GM21367 (cell line): Measurements from ENCODE around the gene KIAA0319L.

Experiments used
- ATAC-seq: cut with Tn5 transposase; IDR thresholded peaks from one replicate; pipeline ENCODE4 v1.9.1; 2021; ENCODE audit not compliant: unreplicated experiment

The KIAA0319L gene

DNA sequence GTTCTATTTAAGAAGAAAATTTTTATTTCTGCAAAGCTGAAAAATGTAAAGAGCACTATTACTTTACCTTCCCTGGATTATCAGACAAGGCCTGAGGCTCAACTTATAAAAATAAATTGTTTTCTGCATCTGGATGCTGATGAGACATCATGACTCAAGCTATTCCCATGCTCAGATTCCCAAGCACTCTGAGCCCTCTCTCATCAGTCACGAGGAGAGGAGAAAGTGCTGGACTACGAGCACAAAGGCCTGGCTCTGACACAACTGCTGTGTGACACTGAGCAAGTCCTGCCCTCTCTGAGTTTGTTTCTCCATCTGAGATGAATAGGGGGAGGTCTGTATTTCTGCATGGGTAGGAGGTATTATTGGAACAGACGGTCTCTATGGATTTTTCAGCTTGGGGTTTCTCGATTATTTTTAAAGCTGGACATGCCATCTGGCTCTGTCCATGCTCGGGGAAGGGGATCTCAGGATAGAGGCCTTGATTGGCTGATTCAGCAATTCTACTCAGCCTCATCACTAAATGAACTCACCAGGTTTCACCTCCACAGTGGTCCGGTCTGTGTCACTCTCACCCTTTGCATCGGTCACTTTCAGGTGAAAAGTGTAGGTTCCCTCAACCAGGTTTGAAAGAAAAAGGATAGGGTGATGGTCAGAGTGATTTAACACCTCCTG, 107.7 kb downstream of the KIAA0319L start:
- ATAC-seq, result no peak

GRCh38 chr1:35448344-35448801, 108.8 kb downstream of the KIAA0319L start:
- no peak for ATAC-seq

- no peak for ATAC-seq
Observed at GRCh38 chr1:35447278-35447677, 109.9 kb downstream of the KIAA0319L start.

GRCh38 chr1:35444519-35444774, 112.8 kb downstream of the KIAA0319L start:
- ATAC-seq, result no peak

DNA sequence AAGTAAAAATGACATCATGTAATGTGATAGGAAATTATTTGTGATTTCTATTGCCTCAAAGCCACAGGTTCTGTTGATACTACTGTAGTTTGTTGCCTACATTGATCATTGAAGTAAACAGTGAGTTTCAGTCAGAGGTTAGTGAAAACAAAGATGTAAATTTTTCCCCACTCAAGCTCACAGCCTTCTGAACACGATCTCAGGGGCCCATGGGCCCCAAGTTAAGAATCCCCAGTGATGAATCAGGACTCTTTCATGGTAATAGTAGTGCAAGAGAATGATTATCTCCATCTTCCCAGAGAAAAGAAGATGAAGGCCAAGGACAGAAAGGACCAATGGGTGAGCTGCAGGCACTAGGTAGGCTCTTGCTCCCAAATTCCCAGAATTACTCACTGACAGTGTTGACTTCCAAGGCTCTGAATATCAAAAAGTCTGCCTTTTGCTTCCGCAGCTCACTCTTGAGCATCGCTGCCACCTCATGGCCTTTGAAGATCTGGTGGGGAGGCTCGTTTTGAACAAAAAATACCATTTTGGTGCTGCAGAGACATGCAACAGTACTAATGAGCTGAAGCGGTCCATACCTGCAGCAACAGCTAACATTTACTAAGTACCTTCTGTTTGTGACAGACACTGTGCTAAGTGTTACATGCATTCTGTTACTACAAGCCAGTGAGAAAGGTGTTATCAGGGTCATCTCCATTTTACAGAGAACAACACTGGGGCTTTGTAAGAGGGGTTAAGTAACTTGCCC, 113.3 kb downstream of the KIAA0319L start:
- ATAC-seq, result no peak

DNA sequence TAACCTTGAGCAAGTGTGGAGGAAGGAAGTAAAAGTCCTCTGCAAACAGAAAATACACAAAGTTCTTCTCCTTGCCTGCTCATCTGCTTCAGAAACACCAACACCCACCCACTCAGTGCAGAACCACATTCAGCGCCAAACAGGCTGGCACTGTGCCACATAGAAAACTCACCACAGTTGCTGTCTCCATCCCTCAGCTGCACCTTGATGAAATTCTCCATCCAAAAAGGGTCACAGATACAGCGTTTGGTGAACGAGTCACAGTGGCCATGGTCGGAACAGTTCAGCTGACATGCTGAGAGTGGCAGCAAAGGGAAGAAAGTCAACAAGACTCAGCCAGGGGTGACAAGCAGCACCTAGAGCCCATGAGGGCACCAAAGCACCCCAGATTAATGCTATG, 114.5 kb downstream of the KIAA0319L start:
- no peak for ATAC-seq

DNA sequence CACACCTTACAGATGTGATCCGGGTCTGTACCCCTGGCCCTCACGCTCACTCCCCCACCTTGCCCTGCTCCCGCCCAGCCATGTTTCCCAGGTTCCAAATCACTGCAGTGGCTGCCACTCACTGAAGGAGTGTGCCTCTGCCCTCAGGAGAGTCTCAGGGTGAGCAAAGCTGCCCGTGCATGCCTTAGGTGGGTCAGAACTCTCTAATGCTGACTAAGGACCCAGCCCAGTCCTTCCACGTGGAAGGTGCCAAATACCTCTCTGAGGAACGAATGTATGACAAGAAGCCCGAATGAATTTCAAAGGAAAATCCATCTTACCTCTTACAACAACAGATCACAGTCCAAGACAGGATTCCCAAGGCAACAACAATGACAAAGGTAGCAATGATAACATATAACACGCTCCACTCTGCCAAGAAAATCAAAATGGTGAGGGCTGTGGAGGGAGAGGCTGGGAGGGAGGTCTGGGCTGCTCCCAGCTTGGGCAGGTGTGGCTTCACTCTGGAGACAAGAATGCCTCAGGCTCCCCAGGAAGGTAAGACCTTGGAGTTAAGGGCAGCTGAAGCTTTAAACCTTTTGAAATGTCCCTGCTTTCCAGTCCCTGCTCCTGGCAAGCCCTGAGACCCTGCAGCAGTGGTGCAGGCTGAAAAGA, 115.2 kb downstream of the KIAA0319L start:
- no peak for ATAC-seq

DNA sequence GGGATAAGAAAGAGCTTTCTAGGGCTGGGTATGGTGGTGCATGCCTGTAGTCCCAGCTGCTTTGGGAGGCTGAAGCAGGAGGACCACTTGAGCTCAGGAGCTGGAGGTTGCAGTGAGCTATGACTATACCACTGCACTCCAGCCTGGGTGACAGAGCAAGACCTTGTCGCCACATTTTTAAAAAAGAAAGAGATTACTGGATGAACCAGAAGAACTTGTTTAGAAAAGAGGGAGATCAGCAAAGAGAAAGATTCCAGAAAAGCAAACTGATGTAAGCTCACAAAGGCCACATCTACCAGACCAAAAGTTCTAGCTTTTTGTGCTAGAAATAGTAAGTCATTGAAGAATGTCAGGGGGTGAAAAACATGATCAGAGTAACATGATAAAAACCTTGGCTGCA, 117.6 kb downstream of the KIAA0319L start:
- no peak for ATAC-seq

GRCh38 chr1:35437200-35437599, 120.0 kb downstream of the KIAA0319L start:
- ATAC-seq, result no peak

GRCh38 chr1:35436078-35436477, 121.1 kb downstream of the KIAA0319L start:
- ATAC-seq, result no peak

DNA sequence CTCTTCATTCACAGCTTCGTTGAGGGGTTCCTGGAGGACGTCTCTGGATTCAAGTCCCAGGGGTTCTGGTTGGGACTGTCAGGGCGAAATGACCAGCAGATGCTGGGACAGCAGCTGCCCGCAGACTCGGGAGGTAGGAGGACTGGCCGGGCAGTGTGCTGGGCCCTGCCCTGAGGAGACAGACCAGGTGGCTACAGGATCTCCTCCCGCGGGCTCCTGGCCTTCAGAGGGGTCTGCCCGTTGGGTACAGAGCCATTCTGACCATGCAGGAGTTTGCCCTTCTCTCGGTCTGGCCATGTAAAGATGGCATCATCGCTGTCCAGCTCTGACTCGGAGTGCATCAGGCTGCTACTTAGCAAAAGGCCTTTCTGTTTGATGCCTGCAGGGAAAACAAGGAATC, 122.5 kb downstream of the KIAA0319L start:
- no peak for ATAC-seq

- no peak for ATAC-seq
Observed at GRCh38 chr1:35433714-35434113, 123.5 kb downstream of the KIAA0319L start.

DNA sequence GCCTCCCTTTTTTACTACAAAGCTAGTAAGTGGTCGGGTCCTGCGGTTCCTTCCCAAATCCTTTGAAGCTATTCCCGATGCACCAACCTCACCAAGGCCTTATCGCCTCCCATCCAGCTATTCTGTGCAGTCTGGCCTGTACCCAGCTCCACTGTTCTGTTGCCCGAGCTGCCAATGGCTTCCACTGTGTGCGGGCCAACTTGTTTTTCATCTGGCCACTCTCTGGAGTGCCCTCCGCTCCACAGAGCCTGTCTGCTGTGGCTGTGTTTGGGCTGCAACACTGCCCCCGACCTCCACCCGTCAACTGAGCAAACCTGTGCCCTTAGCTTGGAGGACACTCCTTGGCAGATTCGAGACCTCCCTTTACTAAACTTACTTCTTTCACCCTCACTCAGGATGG, 125.0 kb downstream of the KIAA0319L start:
- no peak for ATAC-seq

GRCh38 chr1:35431173-35431599, 126.0 kb downstream of the KIAA0319L start:
- ATAC-seq, result no peak

DNA sequence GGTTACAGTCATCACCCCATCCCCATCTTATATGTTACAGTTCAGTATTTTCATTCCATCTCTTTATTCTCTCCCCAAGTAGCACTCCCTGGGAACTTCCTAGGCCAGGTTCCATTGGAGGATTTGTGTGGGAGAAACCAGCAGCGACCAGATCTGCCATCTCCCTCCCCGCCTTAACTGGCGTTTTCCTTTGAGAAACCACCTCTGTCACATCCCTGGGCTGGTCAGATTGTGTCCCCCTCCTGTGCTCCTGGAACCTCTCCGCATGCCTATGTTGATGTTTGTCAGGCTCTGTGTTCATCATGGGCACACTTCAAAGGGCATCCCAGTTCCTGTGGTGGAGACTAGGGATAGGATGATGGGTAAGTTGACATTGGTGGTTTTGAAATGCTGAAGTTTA, 126.4 kb downstream of the KIAA0319L start:
- ATAC-seq, result no peak

GRCh38 chr1:35428360-35428759, 128.8 kb downstream of the KIAA0319L start:
- no peak for ATAC-seq

GRCh38 chr1:35426097-35426586, 131.1 kb downstream of the KIAA0319L start:
- ATAC-seq, result no peak

GRCh38 chr1:35408925-35409324, 148.3 kb downstream of the KIAA0319L start:
- no peak for ATAC-seq

GRCh38 chr1:35407743-35408142, 149.5 kb downstream of the KIAA0319L start:
- no peak for ATAC-seq

- no peak for ATAC-seq
Observed at GRCh38 chr1:35406103-35406502, 151.1 kb downstream of the KIAA0319L start.

GRCh38 chr1:35401049-35401448, 156.2 kb downstream of the KIAA0319L start:
- ATAC-seq, result no peak

GRCh38 chr1:35398739-35399138, 158.5 kb downstream of the KIAA0319L start:
- ATAC-seq, result no peak
